Skin epidermis (tissue), 12 donors: ENCODE measurements around the gene TTYH2.
"Not testable (repeated sequence)": the region's sequence is repeated elsewhere in the genome, so short reads cannot be mapped to it uniquely, and the experiment has no call there.

Source experiments
- H3K27ac ChIP-seq, 21 experiments: fragments of 200-600 bp; sonication (generic) in 11 of 21; one replicate each; pipeline ENCODE4 v1.5.0; 2020; ENCODE audit warnings: mild to moderate bottlenecking in 3 of 21, inconsistent platforms in 2 of 21, moderate library complexity in 2 of 21
- H3K4me3 ChIP-seq, 7 experiments: fragments of 200-600 bp; sonication (generic) in 2 of 7; one replicate each; pipeline ENCODE4 v1.5.0; 2020; ENCODE audit warnings: inconsistent platforms in 2 of 7, mild to moderate bottlenecking in 2 of 7, moderate library complexity in 1 of 7

The TTYH2 gene

DNA sequence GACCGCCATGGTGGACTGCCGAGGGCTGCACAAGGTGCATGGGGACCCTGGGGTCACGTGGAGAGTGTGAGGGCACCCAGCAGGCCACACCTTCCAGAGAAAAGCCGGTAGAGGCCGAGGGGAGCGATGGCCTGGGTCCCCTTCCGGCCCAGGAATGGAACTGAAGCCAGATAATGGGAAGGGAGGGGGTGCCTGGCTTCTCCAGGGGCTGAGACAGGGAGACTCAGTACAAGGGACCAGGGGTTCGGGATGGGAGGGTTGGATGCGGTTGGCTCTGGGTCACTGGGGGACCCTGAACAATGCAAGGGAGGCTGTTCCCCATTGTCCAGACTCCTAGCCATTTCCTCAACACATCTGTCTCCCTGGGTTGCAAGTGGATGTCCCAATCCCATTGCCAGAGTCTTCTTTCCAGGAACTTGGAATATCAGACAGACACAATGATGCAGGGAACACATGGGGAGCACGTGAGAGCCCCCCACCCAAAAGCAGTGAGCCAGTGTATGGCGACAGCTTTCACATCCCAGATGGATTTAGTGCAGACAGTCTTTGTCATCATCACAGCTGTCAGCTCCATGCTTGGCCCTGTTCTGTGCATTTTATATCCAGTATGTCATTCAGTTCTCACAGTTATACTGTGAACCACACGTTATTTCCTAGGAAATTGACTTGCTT is 37.1 kb downstream of the TTYH2 start:
- H3K4me3 ChIP-seq: no peak overlapping the region
- H3K27ac ChIP-seq: no peak overlapping the region

- no peak overlapping the region for H3K4me3 ChIP-seq
- no peak overlapping the region for H3K27ac ChIP-seq
Observed at GRCh38 chr17:74251051-74251450, 37.7 kb downstream of the TTYH2 start.

DNA sequence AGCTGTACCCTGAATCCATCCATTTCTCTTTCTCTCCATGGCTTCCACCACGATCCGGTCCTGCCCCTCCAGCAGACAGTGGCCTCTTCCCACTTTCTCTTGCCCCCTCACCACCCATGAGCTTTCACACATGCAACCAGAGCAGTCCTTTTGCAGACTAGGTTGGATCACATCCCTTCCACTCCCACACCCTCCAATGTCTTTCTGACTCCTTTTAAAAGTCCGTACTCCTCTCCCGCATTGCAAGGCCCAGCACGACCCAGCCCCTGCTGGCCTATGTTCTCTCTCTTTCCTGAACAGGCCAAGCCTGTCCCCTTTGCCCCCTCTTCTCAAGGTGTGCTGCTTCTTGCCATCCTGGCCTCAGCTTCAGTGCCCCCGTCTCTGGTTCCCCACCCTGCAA is 38.2 kb downstream of the TTYH2 start:
- H3K4me3 ChIP-seq: no peak overlapping the region
- H3K27ac ChIP-seq: no peak overlapping the region

GRCh38 chr17:74252211-74252610 is 38.8 kb downstream of the TTYH2 start:
- Histone ChIP-seq H3K27ac (no peak overlapping the region), H3K4me3 (no peak overlapping the region)

DNA sequence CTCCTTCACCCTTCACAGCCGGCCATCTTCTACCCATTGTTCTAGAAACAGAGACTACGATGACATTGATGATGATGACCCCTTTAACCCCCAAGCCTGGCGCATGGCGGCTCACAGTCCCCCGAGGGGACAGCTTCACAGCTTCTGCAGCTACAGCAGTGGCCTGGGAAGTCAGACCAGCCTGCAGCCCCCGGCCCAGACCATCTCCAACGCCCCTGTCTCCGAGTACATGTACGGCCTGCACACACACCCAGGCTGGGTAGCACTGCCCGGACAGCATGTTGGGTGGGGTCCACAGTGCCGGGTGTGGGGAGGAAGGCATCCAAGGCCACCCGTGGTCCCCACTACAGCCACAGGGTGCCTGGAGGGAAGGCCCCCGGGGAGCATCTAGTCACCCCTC is 39.7 kb downstream of the TTYH2 start:
- H3K4me3 ChIP-seq: no peak overlapping the region
- H3K27ac ChIP-seq: no peak overlapping the region

GRCh38 chr17:74257311-74257710 is 43.9 kb downstream of the TTYH2 start:
- Histone ChIP-seq H3K27ac (no peak overlapping the region), H3K4me3 (no peak overlapping the region)

DNA sequence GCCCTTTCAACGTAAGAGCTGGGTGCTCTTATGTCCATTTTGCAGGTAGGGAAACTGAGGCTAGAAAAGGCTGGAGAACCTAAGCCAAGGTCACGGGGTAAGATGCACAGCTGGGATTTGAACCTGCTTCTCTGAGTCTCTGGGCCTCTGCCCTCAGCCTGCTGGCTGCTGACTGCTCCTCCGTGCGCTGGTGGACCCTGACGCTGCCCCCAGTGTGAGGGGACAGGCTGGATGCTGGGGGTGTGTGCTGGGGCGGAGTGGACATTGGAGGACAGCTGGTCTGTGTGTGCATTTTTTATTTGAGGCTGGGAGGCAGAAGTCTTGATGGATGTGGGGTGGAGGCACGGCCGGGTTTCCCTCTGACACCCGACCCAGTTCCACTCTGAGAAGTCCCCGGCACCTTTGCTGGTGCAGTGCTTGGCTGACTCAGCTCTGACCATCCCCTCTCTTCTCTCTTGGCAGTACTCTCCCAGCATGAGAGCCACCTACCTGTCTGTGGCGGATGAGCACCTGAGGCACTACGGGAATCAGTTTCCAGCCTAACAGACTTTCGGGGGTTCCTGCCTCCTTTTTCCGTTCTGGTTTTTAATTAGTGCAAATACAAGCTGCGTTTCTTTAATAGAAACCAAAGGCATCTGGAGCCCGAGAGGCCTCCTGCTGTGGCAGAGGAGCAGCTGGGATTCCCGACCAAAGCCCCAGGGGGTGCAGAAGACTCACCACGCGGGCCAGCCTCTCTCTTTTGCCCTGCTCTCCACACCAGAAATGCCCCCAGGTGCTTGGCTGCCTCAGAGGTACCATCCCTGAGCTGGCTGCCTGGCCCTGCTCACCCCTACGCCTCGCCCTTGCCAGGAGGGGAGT is 46.5 kb downstream of the TTYH2 start:
- H3K4me3 ChIP-seq: no peak overlapping the region
- H3K27ac ChIP-seq: no peak overlapping the region

GRCh38 chr17:74260525-74260850 is 47.1 kb downstream of the TTYH2 start:
- H3K4me3 ChIP-seq: no peak overlapping the region

GRCh38 chr17:74262601-74263000 is 49.2 kb downstream of the TTYH2 start:
- no peak overlapping the region for H3K27ac ChIP-seq
- H3K4me3 ChIP-seq: no peak overlapping the region

More at GRCh38 chr17:74260525-74260850, 47.1 kb downstream of the TTYH2 start:
- no peak overlapping the region for H3K27ac ChIP-seq

GRCh38 chr17:74267054-74267453 is 53.7 kb downstream of the TTYH2 start:
- H3K27ac ChIP-seq, H3K4me3 ChIP-seq: not testable (repeated sequence)

DNA sequence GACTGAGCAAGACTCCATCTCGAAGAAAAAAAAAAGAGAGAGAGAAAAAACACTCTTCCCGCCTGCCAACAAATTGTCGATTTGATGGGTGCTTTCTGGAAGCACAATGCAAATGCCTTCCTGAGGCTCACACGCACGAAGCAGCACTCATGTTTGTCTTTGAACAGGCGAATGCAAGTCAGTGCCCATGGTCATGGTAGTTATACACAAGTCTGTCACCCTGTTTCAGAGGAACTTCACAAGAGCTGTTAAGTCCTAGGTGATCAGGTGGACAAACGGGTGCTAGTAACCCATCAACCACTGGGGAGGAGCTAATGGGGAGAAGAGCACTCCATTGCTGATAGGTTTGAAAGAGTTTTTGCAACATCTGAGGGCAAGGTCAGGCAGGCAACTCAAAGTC is 54.2 kb downstream of the TTYH2 start:
- Histone ChIP-seq H3K4me3 (no peak overlapping the region), H3K27ac (no peak overlapping the region)

DNA sequence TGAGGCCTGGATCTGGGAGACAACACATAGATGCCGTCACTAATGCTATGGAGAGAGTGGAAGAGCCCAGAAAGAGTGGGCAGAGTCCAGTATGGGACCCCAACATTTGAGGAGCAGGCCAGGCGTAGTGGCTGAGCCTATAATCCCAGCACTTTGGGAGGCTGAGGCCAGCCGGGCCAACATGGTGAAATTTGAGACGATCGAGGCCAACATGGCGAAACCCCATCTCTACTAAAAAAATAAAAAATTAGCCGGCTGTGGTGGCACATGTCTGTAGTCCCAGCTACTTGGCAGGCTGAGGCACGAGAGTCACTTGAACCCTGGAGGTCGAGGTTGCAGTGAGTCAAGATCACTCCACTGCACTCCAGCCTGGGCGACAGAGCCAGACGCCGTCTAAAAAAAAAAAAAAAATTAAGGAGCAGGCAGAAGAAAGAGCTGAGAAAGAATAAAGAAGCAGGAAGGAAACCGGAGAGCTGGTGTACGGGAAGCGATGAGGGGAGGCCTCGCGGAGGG is 54.7 kb downstream of the TTYH2 start:
- H3K27ac ChIP-seq: no peak overlapping the region
- no peak overlapping the region for H3K4me3 ChIP-seq

GRCh38 chr17:74268558-74268957 is 55.2 kb downstream of the TTYH2 start:
- Histone ChIP-seq H3K4me3 (no peak overlapping the region), H3K27ac (no peak overlapping the region)

DNA sequence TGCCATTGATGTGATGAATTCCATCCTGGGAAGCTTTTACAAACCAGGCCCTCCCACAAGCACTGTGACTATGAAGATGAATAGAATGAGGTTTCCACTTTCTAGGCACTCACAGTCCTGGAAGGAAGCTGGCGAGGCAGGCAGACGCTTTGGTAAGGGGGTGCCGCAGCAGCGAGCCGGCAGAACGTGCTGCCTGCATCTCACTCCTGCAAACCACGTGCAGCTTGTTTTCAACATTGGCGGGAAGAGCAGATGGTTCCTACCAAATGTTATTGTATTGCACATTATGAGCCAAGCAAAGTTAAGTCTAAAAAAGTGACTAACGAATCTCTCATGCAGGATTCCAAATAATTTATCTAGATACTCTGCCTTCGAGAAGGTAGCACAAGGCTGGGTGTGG is 57.0 kb downstream of the TTYH2 start:
- no peak overlapping the region for H3K4me3 ChIP-seq
- no peak overlapping the region for H3K27ac ChIP-seq

DNA sequence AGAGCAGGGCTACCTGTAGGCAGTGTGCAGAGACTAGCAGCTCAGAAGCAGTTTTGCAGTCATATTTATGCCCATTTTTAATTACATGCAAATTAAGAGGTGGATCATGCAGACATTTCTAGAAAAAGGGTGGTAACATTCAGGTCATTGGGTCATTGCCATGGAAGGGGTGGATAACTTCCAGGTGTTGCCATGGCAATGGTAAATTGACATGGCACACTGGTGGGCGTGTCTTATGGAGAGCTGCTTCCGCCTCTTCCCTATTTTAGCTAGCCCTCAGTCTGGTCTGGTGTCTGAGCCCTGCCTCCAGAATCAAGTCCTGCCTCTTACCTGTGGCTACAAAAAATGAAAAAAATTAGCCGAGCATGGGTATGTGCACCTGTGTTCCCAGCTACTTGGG is 57.9 kb downstream of the TTYH2 start:
- H3K4me3 ChIP-seq: no peak overlapping the region
- H3K27ac ChIP-seq: no peak overlapping the region

DNA sequence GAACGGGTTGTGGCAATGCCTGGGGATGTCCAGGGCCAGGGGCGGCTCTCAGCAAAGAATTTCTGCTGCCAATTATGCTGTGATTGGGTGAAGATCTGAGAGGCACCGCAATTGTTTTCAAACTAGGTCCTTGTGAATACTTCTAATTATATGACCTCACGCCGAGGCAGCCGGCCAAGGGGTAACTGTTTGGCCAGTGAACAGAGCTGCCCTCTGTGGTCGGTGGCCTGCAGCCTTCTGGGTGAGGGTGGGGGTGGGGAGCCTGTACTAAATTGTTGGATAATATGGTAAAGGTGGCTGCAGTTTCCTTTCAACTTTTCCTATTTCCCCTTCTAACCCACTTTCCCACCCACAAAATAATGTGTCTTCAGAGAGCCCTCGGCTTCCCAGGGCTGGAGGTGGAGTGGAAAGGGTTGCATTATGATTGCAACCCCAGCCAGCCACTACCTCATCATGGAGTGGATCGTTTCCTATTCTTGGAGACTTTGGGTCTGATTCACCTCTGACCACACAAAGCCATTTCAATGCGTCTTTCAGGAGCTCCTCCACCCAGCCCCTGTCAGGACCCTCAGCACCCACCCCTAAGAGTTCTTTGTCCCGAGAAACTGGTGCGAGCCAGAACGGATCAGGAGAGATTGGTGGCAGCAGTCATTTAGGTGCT is 58.7 kb downstream of the TTYH2 start:
- no peak overlapping the region for H3K4me3 ChIP-seq
- H3K27ac ChIP-seq: no peak overlapping the region

DNA sequence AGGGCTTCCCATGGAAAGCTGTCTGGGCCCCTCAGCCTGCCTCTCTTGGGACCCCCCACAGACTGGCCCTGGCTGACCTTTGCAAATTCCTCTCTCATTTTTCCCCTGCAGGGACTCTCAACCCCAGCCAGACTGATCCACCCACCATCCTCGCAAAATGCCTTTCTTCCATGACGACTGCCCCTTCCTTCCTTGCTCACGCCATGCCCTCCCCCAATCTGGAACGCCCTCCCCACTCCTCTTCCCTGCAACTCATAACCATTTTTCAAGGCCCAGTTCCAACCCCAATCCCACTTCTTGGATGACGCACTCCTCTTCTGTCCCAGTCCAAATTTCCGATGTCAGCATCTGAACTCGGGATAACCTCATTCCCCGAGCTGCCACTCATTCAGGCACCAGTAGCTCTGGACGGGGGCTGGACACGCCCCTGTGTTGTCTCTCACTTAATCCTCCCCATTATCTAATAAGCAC is 59.4 kb downstream of the TTYH2 start:
- Histone ChIP-seq H3K27ac (no peak overlapping the region), H3K4me3 (no peak overlapping the region)

DNA sequence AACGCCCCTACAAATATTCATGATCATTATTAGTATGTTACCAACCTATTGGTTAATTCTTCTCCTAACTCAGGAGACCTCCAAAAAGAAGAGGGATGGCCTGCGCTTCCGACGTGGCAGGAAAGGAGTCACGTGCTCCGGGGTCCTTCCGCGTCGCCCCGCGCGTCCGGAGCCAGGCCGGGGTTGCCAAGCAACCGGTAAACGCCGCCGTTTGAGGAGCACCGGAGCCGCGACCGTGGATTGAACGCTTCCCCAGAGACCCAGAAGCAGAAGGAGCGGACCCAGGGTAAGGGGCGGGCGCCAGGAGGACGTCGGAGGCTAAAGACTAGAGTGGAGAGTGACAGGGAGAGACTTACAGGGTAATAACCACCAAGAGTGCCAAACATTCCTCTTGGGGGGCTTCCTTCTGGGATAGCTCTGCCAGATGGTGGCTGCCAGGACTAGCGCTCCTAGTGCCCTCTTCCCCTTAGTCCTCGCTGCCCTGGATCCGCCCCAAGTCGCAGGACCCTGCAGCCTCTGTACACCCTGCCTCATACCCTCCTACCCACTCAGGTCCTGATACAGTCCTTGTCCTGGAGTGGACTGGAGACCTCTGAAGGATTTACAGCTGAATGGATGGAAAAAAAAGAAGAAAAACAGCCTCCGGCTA is 60.8 kb downstream of the TTYH2 start, which contains the start of gene DNAI2:
TSS of gene DNAI2 (plus strand) at position 175 of the 649 bp plus-strand sequence. CDS start 7,584 bp downstream, outside the sequence.
- Histone ChIP-seq H3K27ac (peak within 1 kb of the TSS in 2 of 21 experiments; percentile 7 to 10), H3K4me3 (peak within 1 kb of the TSS in 1 of 7 experiments; percentile 7)

- Histone ChIP-seq H3K4me3 (no peak overlapping the region), H3K27ac (peak overlapping the region in 2 of 21 experiments; percentile 7 to 10)
Observed at GRCh38 chr17:74274709-74275340, 61.5 kb downstream of the TTYH2 start.
